ENCODE results near the gene PRMT2.

The PRMT2 gene

GRCh38 chr21:46600305-46600704 is 35.2 kb upstream of the PRMT2 start:
- TF ChIP-seq, protein P1, sequence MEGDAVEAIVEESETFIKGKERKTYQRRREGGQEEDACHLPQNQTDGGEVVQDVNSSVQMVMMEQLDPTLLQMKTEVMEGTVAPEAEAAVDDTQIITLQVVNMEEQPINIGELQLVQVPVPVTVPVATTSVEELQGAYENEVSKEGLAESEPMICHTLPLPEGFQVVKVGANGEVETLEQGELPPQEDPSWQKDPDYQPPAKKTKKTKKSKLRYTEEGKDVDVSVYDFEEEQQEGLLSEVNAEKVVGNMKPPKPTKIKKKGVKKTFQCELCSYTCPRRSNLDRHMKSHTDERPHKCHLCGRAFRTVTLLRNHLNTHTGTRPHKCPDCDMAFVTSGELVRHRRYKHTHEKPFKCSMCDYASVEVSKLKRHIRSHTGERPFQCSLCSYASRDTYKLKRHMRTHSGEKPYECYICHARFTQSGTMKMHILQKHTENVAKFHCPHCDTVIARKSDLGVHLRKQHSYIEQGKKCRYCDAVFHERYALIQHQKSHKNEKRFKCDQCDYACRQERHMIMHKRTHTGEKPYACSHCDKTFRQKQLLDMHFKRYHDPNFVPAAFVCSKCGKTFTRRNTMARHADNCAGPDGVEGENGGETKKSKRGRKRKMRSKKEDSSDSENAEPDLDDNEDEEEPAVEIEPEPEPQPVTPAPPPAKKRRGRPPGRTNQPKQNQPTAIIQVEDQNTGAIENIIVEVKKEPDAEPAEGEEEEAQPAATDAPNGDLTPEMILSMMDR (IDR thresholded peaks at IDR 0.05; ENCODE audit: insufficient read depth, missing control alignments), result no peak
- no peak for DNase-seq (ENCODE audit: insufficient read length, low spot score)
- FAIRE-seq, result no peak

- FAIRE-seq (no peak), DNase-seq (ENCODE audit: insufficient read length, low spot score) (no peak)
- TF ChIP-seq, protein P1 (IDR thresholded peaks at IDR 0.05; ENCODE audit: insufficient read depth, missing control alignments), result no peak
Measured at GRCh38 chr21:46600978-46601377, 34.5 kb upstream of the PRMT2 start.

- TF ChIP-seq, protein P1 (IDR thresholded peaks at IDR 0.05; ENCODE audit: insufficient read depth, missing control alignments), result no peak
- FAIRE-seq (no peak), DNase-seq (ENCODE audit: insufficient read length, low spot score) (no peak)
Measured at GRCh38 chr21:46603228-46603627, 32.2 kb upstream of the PRMT2 start.

DNA sequence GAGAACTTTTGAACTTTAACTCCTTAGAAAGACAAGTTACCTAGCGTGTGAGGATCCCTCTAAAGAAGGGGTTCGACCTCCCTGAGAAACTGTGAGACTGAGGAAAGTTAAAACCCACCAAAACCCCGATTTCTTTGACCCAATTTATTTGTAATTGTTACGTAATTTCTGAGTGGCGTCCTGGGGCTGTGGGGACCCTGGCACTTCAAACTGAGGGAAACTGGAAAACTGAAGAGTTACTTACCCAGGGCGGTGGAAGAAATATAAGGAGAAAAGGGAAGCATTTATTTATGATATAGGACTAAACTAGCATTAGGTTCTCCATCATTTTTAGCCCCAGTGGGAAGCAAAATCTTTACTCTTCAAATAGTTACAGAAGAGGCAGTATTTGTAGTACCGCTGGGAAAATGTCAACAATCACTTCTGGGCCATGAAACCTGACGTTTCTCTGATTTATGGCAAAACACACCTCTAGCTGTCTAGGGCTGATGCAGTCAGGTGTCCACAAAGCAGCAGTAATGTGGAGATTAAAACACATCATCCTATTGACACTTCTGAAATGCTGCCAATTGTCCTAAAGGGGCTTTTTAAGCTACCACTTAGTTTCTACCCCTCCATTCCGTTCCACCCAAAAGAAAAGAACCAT is 31.0 kb upstream of the PRMT2 start:
- DNase-seq (ENCODE audit: insufficient read length, low spot score), result no peak
- FAIRE-seq, result no peak

DNA sequence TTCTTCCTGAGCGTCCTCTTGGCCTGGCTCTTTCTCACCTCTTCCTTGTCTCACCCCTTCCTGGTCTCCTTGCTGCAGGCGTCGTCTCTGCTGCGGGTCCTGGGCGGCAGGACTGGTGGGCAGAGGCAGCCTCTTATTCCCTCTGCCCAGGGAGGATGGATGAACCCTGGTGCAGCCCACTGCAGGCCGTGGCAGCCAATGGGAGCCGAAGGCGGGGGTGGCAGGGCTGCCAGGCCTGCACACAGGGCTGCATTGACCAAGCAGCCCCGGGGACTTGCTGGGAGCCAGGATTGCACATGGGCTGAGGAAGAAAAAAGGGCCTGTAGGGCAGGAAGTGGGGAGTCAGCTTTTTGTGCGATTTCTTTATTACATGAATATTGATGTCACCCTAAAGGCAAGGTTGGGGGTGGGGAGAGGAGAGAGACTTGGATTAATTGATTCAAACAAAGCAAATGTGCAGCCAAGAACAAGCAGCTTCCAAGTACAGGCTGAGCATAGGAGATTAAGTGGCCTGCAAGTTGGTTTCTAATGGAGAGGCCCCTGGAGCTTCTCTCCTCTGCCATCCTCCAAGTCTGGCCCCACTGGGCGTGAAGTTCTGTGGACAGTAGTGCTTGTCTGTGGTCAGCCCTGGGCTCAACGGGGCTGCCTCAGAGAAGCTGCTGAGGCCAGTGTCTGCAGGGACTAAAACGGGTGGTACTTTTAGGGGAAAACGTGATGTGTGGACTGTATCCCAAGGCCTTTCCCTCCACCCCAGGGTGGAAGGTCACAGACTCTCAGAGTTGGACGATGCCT is 30.3 kb upstream of the PRMT2 start, which contains the start of gene S100B:
Gene S100B (minus strand): TSS at position 108 of the 792 bp plus-strand sequence. CDS start 2,667 bp downstream, outside the sequence.
- TF ChIP-seq, protein P1 (IDR thresholded peaks at IDR 0.05; ENCODE audit: insufficient read depth, missing control alignments), result no peak
- DNase-seq (ENCODE audit: insufficient read length, low spot score), result no peak
- FAIRE-seq, result no peak

More for the DNA sequence above, 31.0 kb upstream of the PRMT2 start:
- TF ChIP-seq, protein P1 (IDR thresholded peaks at IDR 0.05; ENCODE audit: insufficient read depth, missing control alignments), result no peak

DNA sequence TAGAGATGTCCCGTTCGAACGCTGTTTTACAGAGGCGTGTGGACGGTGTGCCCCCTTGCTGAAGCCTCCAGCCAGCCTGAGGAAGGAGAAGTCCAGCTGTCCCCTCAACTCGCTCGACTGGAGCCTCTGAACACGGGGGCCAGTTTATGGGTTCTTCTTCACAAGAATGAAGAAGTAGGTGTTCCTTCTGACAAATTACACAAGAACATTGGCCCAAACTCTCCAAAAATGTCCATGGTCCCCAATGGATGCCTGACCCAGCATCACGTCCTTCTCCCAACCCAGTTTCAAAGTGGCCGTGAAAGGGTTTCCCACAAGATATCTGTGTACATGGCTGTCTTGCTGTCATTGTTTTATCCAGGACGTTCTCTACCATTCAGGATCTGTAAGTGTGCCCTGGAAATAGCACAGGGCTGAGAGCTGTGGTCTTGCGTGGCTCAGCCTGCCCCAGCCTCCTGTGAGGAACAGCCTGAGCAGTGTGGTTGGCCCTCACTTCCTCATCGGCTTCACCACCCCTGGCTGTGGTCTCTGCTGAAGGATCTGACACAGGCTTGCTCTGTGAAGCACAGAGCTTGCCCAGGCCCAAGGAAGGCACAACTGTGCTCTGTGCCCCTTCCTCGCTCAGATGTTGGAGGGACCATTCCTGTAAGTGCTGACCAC is 29.6 kb upstream of the PRMT2 start:
- FAIRE-seq (no peak), DNase-seq (ENCODE audit: insufficient read length, low spot score) (no peak)
- TF ChIP-seq, protein P1 (IDR thresholded peaks at IDR 0.05; ENCODE audit: insufficient read depth, missing control alignments), result no peak

Data from D721Med (cell line).